Measurements from ENCODE around the gene RFLNA.

RFLNA gene

GRCh38 chr12:124361996-124362395 lies 67.1 kb downstream of the RFLNA start:
- DNase-seq: no peak

DNA sequence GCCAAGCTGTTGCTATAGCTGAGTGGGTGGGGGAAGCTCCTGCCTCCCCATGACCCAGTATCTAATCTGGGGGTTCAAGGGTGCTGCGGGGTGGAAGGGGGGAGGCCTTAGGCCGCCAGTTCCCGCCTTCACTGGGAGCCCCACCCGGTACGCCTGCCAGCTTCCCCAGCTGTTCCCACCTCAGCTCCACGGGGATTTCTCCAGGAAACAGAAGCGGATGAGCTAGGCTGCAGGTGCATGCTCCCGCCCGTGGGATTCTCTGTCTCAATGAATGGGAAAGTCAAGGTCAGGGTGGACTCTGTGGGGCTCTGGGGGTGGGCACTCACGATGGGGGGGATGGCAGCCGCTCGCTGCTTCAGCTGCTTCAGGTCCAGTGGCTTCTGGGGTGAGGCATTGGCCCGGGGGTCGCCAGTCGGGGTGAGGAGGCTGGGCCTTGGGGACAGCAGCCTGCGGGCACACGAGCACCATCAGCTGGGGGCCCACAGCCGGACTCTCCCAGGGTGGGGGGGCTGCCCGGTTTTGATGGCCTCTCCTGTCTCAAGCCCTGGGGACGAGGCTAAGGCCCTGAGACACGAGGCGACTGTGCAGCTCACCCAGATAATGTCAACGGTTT lies 68.6 kb downstream of the RFLNA start:
- DNase-seq: no peak

GRCh38 chr12:124364543-124364942 lies 69.7 kb downstream of the RFLNA start:
- DNase-seq: no peak

Measured in NCI-H524 treated with DMSO at 0.1 percent for 48 hours (cell line).